ENCODE data around the gene PRELP.
"Not testable (repeated sequence)": the region's sequence is repeated elsewhere in the genome, so short reads cannot be mapped to it uniquely, and the experiment has no call there.

Gene PRELP

DNA sequence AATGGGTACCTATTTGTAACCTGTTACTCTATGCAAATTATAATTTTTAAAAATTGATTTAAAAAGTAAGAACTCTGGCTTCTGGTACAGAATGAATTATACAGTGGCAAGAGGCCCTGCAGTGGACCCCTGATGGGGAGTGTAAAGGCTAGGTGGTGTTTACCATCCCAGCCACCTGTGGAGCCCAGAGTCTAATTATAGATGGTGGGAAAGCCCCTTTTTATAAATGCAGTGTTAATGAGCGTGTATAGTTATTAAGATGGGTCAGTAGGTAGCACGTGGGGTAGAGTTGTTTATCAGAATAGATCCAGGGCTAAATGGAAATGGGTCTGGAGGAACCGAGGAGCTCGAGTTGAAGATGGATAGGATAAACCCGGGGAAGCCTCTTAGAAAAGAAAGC lies 13.9 kb upstream of the PRELP start:
- no peak overlapping the region for H3K4me3 Mint-ChIP-seq
- H3K36me3 Mint-ChIP-seq (ENCODE audit: insufficient read depth), result peaks cover 3% of the 10 kb centered on the region
- H3K27ac Mint-ChIP-seq, result no peak overlapping the region
- H3K4me1 Mint-ChIP-seq (ENCODE audit: low read depth in 2 of 2), result peaks cover 0 to 4% of the 10 kb centered on the region in 2 donors
- no peaks in the 10 kb centered on the region for H3K9me3 Mint-ChIP-seq
- peaks cover 63 to 69% of the 10 kb centered on the region in 2 donors for H3K27me3 Mint-ChIP-seq
- DNase-seq (no peak), ATAC-seq (replicated peaks) (no peak)

DNA sequence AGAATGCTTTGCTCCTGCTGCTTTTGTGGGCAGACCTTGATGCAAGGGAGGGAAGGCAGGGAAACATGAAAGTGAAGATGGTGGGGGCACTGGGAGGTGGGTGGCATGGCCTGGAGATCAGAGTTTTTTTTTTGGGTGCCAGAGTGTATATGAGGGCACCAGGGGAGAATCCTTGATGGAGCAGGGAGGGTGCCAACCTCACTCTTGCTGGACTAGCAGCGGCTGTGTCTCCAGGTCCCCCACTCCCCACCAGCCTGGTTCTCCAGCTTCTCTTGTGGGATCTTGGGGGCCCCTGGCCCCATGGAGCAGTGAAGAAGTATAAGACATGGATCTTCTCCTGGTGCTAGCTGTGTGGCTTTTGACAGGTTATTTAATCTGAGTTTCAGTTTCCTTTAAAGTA lies 13.5 kb upstream of the PRELP start:
- H3K27ac Mint-ChIP-seq, result no peak overlapping the region
- H3K27me3 Mint-ChIP-seq, result peaks cover 59 to 73% of the 10 kb centered on the region in 2 donors
- no peaks in the 10 kb centered on the region for H3K9me3 Mint-ChIP-seq
- no peak for DNase-seq
- peaks cover 0 to 4% of the 10 kb centered on the region in 2 donors for H3K4me1 Mint-ChIP-seq (ENCODE audit: low read depth in 2 of 2)
- H3K4me3 Mint-ChIP-seq, result no peak overlapping the region
- ATAC-seq (replicated peaks), result no peak
- H3K36me3 Mint-ChIP-seq (ENCODE audit: insufficient read depth), result peaks cover 3% of the 10 kb centered on the region

DNA sequence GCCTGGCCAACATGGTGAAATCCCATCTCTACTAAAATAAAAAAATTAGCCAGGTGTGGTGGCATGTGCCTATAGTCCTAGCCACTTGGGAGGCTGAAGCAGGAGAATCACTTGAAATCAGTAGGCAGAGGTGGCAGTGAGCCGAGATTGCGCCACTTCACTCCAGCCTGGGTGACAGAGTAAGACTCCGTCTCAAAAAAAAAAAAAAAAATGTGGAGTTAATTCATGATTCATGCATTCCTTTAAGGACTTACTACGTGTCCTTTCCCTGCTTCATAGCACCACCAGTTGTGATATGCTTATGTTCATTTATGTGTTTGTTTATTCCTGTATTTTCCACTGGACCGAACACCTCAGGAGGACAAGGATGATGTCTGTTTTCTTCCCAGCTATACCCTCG lies 12.7 kb upstream of the PRELP start:
- Mint-ChIP-seq H3K4me3 (no peak overlapping the region), H3K36me3 (ENCODE audit: insufficient read depth) (no peaks in the 10 kb centered on the region), H3K4me1 (ENCODE audit: low read depth in 2 of 2) (peaks cover 0 to 4% of the 10 kb centered on the region in 2 donors), H3K27me3 (peaks cover 58 to 81% of the 10 kb centered on the region in 2 donors), H3K9me3 (no peaks in the 10 kb centered on the region), H3K27ac (no peak overlapping the region)
- DNase-seq, result no peak
- ATAC-seq (replicated peaks), result no peak

DNA sequence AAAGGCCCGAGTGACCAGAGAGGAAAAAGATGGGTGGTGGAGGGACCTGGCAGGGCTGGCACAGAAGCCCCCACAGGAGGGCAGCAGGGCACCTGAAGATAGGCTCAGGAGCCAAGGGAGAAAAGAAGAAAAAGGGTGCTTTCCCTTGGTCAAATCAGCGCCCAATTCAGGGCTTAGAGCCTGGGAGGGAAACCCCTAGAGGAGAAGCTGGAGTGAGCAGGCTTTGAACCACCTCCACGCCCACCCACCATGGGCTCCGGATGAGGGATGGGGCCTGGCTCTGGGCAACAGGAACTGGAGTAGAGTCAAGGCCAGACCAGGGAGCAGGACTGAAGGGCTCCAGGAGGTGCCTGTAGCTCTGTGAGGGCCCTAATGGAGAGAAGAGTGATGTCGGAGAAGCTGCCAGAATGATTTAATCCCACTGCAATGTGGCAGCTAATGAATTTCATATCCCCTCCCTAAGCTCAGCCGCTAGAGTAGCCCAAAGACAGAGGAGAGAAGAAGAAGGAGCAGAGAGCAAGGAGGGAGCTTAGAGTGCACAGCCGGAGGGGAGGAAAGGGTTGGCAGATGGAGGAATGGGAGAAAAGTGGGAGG lies 12.0 kb upstream of the PRELP start:
- ATAC-seq (replicated peaks), result no peak
- peaks cover 1% of the 10 kb centered on the region for H3K36me3 Mint-ChIP-seq (ENCODE audit: insufficient read depth)
- H3K4me3 Mint-ChIP-seq, result no peak overlapping the region
- H3K27ac Mint-ChIP-seq, result no peak overlapping the region
- H3K9me3 Mint-ChIP-seq, result no peaks in the 10 kb centered on the region
- DNase-seq, result no peak
- peaks cover 0 to 4% of the 10 kb centered on the region in 2 donors for H3K4me1 Mint-ChIP-seq (ENCODE audit: low read depth in 2 of 2)
- peaks cover 53 to 86% of the 10 kb centered on the region in 2 donors for H3K27me3 Mint-ChIP-seq

DNA sequence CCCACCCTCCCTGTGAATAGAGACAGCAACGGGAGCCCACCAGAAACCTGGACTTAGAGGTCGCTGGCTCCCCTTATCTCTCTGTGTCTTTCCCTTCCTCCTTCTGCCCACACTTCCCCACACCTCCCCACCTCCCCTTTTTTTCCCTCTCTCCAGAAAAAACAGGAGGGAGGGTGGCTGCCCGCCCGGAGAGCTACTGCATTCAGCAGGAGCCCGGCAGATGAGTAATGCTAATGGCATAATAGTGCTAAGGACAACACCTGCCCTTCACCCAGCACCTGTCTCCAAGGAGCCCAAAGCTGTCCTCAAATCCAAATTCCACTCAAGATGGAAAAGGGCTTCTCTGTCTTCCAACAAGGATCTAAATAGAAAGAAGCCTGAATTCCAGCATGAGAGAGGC lies 11.4 kb upstream of the PRELP start:
- no peak for DNase-seq
- ATAC-seq (replicated peaks), result no peak
- Mint-ChIP-seq H3K4me1 (ENCODE audit: low read depth in 2 of 2) (peaks cover 0 to 4% of the 10 kb centered on the region in 2 donors), H3K27ac (no peak overlapping the region), H3K27me3 (peaks cover 51 to 86% of the 10 kb centered on the region in 2 donors), H3K36me3 (ENCODE audit: insufficient read depth) (peaks cover 3% of the 10 kb centered on the region), H3K9me3 (no peaks in the 10 kb centered on the region), H3K4me3 (no peak overlapping the region)

DNA sequence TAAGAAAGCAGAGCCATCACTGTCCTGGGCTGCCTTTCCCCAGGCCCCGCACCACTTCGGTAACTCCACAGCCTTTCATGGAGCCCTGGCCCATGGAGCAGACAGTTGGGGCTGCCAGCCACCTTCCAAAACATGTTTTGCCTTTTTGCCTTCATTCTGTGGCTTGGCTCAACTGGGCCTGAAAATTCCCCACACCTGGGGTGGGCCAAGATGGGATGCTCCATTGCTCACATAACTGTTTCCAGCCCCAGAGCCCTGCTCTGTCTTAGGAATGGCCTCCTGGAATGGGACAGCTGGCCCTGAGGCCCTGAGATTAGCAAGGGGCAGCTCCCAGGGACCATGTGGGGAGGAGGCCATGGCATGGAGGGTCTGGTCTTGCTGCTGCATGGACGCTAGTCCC lies 10.9 kb upstream of the PRELP start:
- H3K4me1 Mint-ChIP-seq (ENCODE audit: low read depth in 2 of 2), result peaks cover 0 to 4% of the 10 kb centered on the region in 2 donors
- DNase-seq (no peak), ATAC-seq (replicated peaks) (no peak)
- H3K27me3 Mint-ChIP-seq, result peaks cover 46 to 89% of the 10 kb centered on the region in 2 donors
- H3K4me3 Mint-ChIP-seq, result no peak overlapping the region
- no peaks in the 10 kb centered on the region for H3K9me3 Mint-ChIP-seq
- no peak overlapping the region for H3K27ac Mint-ChIP-seq
- H3K36me3 Mint-ChIP-seq (ENCODE audit: insufficient read depth), result peaks cover 3% of the 10 kb centered on the region

DNA sequence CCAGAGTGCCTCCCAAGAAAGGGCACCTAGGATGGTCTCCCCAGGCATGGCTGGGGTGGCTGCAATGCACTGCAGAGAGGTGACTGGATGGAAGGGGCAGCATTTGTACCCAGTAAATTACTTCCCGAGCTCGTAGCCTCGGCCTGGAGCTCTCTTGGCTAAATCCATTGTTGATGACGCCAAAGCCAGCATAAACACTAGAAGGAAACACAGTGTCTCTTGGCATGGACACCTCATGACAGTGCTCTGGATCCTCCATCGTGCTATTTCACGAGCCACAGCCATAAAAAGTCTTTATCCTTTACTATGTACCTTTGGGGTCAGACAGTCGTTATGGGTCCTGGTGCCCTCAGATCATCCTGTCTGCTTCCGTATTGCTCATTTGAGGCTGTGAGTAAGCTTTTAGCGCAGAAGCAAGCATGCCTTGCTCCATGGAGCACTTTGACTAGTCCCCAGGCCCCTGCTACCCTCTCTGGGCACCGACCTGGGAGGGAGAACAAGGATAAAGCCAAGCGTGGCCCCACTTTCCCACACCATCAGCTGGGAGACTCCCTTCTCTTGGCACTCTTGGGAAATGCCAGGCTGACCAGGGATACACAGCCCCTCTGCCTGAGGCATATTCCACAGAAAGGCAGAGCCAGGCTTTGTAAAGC lies 10.3 kb upstream of the PRELP start:
- Mint-ChIP-seq H3K27me3 (peaks cover 45 to 90% of the 10 kb centered on the region in 2 donors), H3K36me3 (ENCODE audit: insufficient read depth) (peaks cover 3% of the 10 kb centered on the region)

DNA sequence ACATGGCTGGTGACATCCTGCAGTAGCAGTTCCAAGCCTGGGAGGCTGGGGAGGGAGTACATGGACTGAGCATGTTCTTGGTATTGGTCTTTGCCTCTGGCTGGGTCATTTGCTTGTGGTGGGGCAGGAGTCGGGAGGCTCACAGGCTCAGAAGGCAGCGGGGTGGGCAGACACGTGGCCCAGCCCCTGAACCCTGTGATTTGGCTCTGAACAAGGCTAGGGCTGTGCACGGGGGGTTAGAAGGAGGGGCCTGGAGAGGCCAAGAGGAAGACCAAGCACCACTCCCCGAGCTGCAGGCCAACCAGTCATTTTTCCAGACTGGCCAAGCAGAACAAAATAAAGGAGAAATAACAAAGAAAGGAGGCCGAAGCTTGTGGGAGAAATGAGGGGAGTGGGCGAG lies 9.7 kb upstream of the PRELP start:
- Mint-ChIP-seq H3K36me3 (ENCODE audit: insufficient read depth) (peaks cover 3% of the 10 kb centered on the region), H3K27me3 (peaks cover 44 to 89% of the 10 kb centered on the region in 2 donors), H3K27ac (no peak overlapping the region), H3K9me3 (no peaks in the 10 kb centered on the region), H3K4me3 (no peak overlapping the region), H3K4me1 (ENCODE audit: low read depth in 2 of 2) (peaks cover 0 to 4% of the 10 kb centered on the region in 2 donors)
- DNase-seq (no peak), ATAC-seq (replicated peaks) (no peak)

More for the DNA sequence above, 10.3 kb upstream of the PRELP start:
- no peak overlapping the region for H3K4me3 Mint-ChIP-seq
- H3K4me1 Mint-ChIP-seq (ENCODE audit: low read depth in 2 of 2), result peaks cover 0 to 4% of the 10 kb centered on the region in 2 donors
- H3K9me3 Mint-ChIP-seq, result no peaks in the 10 kb centered on the region
- DNase-seq (no peak), ATAC-seq (replicated peaks) (no peak)
- H3K27ac Mint-ChIP-seq, result no peak overlapping the region

DNA sequence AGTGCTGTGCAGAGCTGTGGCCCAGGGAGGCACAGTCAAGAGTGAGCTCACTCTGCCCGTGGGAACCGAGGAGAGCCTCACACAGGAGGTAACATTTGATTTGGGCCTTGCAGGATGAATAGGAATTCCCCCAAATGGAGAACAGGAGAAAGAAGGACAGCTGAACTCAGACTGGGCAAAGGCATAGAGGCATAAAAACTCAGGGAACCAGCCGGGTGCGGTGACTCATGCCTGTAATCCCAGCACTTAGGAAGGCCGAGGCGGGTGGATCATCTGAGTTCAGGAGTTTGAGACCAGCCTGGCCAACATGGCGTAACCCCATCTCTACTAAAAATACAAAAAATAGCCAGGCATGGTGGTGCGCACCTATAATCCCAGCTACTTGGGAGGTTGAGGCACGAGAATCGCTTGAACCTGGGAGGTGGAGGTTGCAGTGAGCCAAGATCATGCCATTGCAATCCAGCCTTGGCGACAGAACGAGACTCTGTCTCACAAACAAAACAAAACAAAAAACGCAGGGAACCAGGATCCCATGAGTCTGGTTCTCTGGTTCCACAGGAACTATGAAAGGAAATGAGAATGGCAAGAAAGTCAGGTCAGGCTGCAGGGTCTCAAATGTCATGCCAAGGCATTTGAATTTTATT lies 8.6 kb upstream of the PRELP start:
- H3K9me3 Mint-ChIP-seq; H3K4me3 Mint-ChIP-seq; H3K4me1 Mint-ChIP-seq (ENCODE audit: low read depth in 2 of 2); DNase-seq; ATAC-seq (replicated peaks); H3K27ac Mint-ChIP-seq; H3K36me3 Mint-ChIP-seq (ENCODE audit: insufficient read depth): not testable (repeated sequence)
- peaks cover 36 to 80% of the 10 kb centered on the region in 2 donors for H3K27me3 Mint-ChIP-seq

DNA sequence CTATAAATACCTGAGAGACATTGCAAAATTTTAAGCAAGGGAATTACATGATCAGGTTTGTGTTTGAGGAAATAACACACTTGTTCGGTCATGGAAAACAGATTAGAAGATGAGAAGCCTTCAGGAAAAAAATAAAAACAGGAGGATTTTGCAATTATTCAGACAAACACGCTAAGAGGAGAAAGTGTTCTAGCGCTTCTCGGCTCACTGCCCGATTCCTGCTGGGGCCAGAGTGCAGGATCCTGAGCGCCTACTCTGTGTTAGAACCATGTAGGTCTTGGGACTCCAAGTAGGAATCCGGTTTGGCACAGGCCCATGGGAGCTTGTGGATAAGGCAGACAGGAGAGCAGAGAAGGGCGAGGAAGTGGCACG lies 8.1 kb upstream of the PRELP start:
- Mint-ChIP-seq H3K36me3 (ENCODE audit: insufficient read depth) (peaks cover 3% of the 10 kb centered on the region), H3K27me3 (peaks cover 36 to 80% of the 10 kb centered on the region in 2 donors), H3K27ac (no peak overlapping the region), H3K9me3 (no peaks in the 10 kb centered on the region), H3K4me3 (no peak overlapping the region), H3K4me1 (ENCODE audit: low read depth in 2 of 2) (no peaks in the 10 kb centered on the region)
- no peak for DNase-seq
- ATAC-seq (replicated peaks), result no peak

DNA sequence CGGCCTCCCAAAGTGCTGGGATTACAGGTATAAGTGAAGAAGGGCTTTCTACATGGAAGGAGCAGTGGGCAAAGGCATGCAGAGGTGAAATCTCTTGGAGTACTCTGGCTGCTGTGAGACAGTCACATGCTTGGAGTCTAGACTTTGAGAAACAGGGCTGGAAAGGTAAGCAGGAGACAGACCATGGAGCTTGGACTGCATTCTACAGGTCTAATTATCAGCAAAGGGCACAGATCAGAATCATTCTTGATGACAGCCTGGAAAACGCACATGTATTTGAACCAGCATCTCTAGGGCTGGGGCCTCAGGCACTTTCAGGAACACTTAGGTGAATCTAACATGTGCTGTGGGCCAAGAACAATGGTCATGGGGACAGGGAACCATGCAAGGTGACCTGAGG lies 7.3 kb upstream of the PRELP start:
- no peaks in the 10 kb centered on the region for H3K4me1 Mint-ChIP-seq (ENCODE audit: low read depth in 2 of 2)
- DNase-seq (no peak), ATAC-seq (replicated peaks) (no peak)
- no peak overlapping the region for H3K27ac Mint-ChIP-seq
- no peaks in the 10 kb centered on the region for H3K9me3 Mint-ChIP-seq
- H3K27me3 Mint-ChIP-seq, result peaks cover 35 to 83% of the 10 kb centered on the region in 2 donors
- H3K36me3 Mint-ChIP-seq (ENCODE audit: insufficient read depth), result peaks cover 3% of the 10 kb centered on the region
- no peak overlapping the region for H3K4me3 Mint-ChIP-seq

DNA sequence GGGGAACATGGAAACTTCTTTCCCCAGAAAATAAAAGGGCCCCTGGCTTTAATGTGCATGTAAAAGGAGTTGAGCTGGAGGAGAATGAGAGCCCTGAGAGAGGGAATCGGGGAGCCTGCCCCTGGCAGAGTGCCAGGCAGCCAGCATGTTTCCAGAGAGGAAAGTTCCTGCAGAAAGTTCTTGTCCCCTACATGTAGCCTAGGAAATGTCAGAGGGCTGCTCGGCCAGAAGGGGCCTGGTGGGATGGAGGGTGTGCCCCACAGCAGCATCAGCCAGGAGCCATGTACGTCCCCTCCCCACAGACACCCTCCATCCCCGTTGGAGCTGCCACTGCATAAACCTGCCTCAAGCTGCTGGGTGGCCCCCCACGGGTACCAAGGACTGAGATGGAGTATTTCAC lies 5.4 kb upstream of the PRELP start:
- peaks cover 3% of the 10 kb centered on the region for H3K36me3 Mint-ChIP-seq (ENCODE audit: insufficient read depth)
- no peak overlapping the region for H3K27ac Mint-ChIP-seq
- H3K4me3 Mint-ChIP-seq, result no peak overlapping the region
- no peaks in the 10 kb centered on the region for H3K9me3 Mint-ChIP-seq
- ATAC-seq (replicated peaks) (no peak), DNase-seq (no peak)
- H3K27me3 Mint-ChIP-seq, result peaks cover 40 to 91% of the 10 kb centered on the region in 2 donors
- H3K4me1 Mint-ChIP-seq (ENCODE audit: low read depth in 2 of 2), result no peaks in the 10 kb centered on the region

DNA sequence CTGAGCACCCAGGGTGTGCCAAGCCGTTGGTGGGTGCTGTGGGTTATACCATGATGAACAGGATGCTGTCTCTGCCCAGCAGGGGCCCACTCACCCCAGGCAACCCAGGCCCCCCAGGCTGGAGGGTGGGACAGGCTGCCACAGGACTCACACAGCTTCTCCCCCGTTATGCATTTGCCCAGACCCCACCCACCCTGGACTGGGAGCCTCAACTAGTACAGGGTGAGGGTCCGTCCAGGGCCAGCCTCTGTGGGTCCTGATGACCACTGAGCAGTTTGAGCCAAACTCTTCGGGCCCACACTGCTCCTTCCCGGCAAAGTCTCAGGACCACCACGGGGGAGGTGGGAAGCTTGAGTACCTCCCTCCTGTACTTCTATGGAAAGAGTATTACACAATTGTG lies 3.8 kb upstream of the PRELP start:
- Mint-ChIP-seq H3K4me1 (ENCODE audit: low read depth in 2 of 2) (no peaks in the 10 kb centered on the region), H3K9me3 (no peaks in the 10 kb centered on the region), H3K27me3 (peaks cover 51 to 91% of the 10 kb centered on the region in 2 donors), H3K36me3 (ENCODE audit: insufficient read depth) (peaks cover 3% of the 10 kb centered on the region), H3K4me3 (no peak overlapping the region), H3K27ac (no peak overlapping the region)
- ATAC-seq (replicated peaks), result no peak
- no peak for DNase-seq

DNA sequence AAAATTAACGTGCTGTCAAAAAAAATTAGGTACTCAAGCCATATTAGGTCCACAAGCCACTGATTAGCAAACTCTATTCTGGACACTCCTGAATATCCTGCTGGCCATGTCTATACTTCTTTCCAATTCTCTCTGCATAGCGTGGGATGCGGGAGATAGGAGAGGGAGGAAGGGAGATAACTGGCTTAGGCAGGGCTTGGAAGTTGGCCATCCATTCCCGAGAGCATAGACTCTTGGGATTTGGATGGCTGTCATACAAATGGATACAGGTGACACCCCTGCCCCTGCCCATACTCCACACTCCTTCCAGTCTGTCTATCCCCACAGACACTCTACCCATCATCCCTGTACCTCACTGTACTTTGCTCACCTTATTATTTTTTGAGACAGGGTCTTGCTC lies 2.3 kb upstream of the PRELP start:
- H3K36me3 Mint-ChIP-seq (ENCODE audit: insufficient read depth), result peaks cover 3% of the 10 kb centered on the region
- H3K27ac Mint-ChIP-seq, result no peak overlapping the region
- ATAC-seq (replicated peaks) (no peak), DNase-seq (no peak)
- peaks cover 53 to 87% of the 10 kb centered on the region in 2 donors for H3K27me3 Mint-ChIP-seq
- H3K4me1 Mint-ChIP-seq (ENCODE audit: low read depth in 2 of 2), result peaks cover 0 to 2% of the 10 kb centered on the region in 2 donors
- no peak overlapping the region for H3K4me3 Mint-ChIP-seq
- no peaks in the 10 kb centered on the region for H3K9me3 Mint-ChIP-seq

Data from effector memory CD8-positive, alpha-beta T cell (primary cell).